ENCODE measurements around the gene LGI1.
"Not testable (repeated sequence)": the region's sequence is repeated elsewhere in the genome, so short reads cannot be mapped to it uniquely, and the experiment has no call there.

Gene LGI1

GRCh38 chr10:93807371-93807770 is 49.6 kb downstream of the LGI1 start:
- DNase-seq: no peak

- DNase-seq: no peak
Observed at GRCh38 chr10:93812659-93813338, 55.1 kb downstream of the LGI1 start.

GRCh38 chr10:93813507-93814465 is 56.0 kb downstream of the LGI1 start:
- no peak for DNase-seq

DNA sequence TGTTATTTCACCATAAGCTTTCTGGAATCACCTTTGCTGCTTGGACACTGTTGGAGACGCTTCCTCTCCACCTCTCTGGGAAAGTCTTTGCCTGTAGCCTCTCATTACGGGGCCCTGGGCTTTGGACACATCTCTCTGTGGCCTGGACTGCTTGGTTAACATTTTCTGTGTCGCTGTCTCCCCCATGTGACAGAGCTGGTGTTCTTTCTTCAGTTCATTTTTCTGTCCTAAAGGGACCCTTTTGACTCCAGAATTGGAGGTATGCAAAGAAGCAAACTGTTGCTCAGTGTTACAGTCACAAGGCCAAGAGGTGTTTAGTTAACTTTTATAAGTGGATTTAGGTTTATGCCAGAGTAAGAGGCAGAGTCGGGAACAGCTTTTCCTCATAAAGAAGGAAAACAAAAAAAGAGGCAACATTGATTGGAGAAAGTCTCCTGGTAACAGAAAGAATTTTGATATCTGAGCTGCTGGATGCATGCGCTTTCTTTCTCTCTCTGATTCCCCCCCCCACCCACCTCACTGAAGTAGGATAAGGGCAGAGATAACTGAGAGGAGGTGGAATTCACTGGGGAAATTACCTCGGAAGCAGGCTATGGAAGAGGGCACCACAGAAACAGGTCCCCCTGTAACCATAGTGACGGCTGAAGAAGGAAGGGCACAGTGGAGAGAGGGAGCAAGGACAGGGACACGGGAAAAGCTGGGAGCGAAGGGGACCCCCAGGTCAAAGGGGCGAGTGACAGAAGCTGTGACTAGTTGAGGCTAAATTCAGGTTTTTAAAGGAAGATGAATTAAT is 57.8 kb downstream of the LGI1 start:
- DNase-seq: no peak

GRCh38 chr10:93816123-93816747 is 58.5 kb downstream of the LGI1 start:
- no peak for DNase-seq

DNA sequence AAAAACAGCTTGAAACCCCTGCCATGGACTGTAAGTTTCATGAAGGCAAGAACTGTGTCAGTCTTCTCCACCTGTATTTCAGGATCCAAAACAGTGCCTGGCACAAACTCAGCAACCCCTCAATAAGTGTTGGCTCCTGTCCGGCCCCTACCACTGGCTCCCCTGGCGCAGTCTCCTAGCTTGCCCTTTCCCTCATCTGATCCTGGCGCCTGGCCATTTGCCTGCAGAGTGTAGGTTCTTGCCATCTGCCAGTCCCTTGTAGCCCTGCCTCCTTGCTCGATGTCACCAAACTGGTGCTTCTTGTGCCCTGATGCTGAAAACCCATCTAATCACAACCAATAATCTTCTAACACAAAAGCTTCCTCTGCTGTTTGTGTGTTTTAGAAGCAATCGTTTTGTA is 60.4 kb downstream of the LGI1 start:
- no peak for DNase-seq

GRCh38 chr10:93819520-93819919 is 61.8 kb downstream of the LGI1 start:
- DNase-seq: no peak

- no peak for DNase-seq
Observed at GRCh38 chr10:93820434-93820833, 62.7 kb downstream of the LGI1 start.

DNA sequence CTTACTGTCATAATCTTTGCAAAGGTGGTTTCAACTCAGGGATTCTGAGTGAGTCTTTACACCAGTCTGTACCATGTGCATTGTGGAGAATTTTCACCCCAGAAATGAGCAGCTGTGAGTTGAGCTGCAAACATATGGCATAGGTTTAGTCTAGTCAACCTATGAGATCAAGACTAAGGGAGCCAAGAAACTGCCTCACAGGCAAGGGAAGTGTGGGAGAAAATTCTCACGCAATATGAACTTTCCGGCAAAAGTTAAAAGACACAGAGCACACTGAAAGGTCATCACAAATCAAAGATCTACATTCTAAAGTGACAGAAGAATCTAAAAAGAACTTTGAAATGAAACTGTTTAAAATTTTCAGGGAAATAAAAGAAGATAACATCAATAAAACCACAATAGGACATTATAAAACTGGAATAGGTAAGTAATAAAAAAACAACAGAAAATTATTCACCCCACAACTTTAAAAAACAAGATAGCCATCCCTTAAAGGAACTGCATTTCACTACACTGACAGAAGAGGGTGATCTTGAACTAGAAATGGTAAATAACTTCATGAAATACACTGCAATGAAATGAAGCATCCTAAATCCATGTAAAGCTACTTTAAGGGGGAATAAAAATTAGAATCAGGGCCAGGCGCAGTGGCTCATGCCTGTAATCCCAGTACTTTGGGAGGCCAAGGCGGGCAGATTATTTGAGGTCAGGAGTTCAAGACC is 63.5 kb downstream of the LGI1 start:
- DNase-seq: no peak

DNA sequence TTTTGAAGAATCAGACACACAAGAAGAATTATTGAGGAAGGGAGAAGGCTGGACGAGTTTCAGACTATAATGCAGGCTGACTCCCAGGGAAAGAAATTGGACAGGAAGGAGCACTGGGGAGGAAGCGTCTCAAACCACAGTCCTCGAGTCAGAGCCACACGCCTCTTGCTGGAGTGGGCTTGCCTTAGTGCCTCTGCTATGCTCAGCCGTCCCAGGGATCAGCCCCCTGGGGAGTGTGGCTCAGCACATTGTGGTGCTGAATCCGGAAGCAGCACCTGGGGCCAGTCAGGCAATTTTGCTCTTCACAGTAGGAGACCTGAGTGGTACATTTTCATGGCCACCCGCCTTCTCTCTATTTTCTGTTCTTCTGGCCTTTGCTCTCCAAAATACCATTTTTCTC is 68.6 kb downstream of the LGI1 start:
- no peak for DNase-seq

GRCh38 chr10:93827056-93827804 is 69.5 kb downstream of the LGI1 start:
- no peak for DNase-seq

GRCh38 chr10:93831065-93831464 is 73.3 kb downstream of the LGI1 start:
- DNase-seq: not testable (repeated sequence)

GRCh38 chr10:93835770-93836169 is 78.0 kb downstream of the LGI1 start:
- DNase-seq: no peak

- no peak for DNase-seq
Observed at GRCh38 chr10:93837822-93838221, 80.1 kb downstream of the LGI1 start.

GRCh38 chr10:93838278-93838677 is 80.5 kb downstream of the LGI1 start:
- DNase-seq: no peak

- DNase-seq: no peak
Observed at GRCh38 chr10:93841961-93842360, 84.2 kb downstream of the LGI1 start.

- DNase-seq: no peak
Observed at GRCh38 chr10:93844979-93845626, 87.4 kb downstream of the LGI1 start.
